MG63 (cell line): ENCODE results near the gene SH2D6. TPM values are rescaled to one million over a fixed set of nuclear protein-coding genes. Genes with fewer than 3 reads are reported as not detected.
"Not testable (repeated sequence)": the region's sequence is repeated elsewhere in the genome, so short reads cannot be mapped to it uniquely, and the experiment has no call there.

ENCODE experiments used
- DNase-seq: peaks from one replicate; pipeline ENCODE4 v3.0.0-alpha.2; 2020
- H3K27me3 ChIP-seq: fragments of 250-450 bp; sonication (Bioruptor Pico); 2 replicates; pipeline ENCODE4 v1.5.1; 2020; ENCODE audit warnings: mild to moderate bottlenecking, moderate library complexity
- H3K36me3 ChIP-seq: fragments of 250-450 bp; sonication (Bioruptor Pico); 2 replicates; pipeline ENCODE4 v1.5.1; 2020; ENCODE audit warnings: mild to moderate bottlenecking, moderate library complexity
- H3K4me3 ChIP-seq: fragments of 250-450 bp; sonication (Bioruptor Pico); 2 replicates; pipeline ENCODE4 v1.5.1; 2020; ENCODE audit warnings: mild to moderate bottlenecking, moderate library complexity
- H3K9me3 ChIP-seq: fragments of 250-450 bp; sonication (Bioruptor Pico); 2 replicates; pipeline ENCODE4 v1.5.1; 2020; ENCODE audit warnings: mild to moderate bottlenecking, moderate library complexity
- total RNA-seq: library from RNA; depleted of rRNA; stranded (reverse); fragments of >200 nt; shearing (Covaris generic); gene quantifications from 2 replicates; pipeline ENCODE4 v1.2.3, GENCODE V29; 2014; ENCODE audit warnings: low replicate concordance; rRNA removed

Gene SH2D6
- 0.76 and 1.2 TPM in 2 replicates for total RNA-seq

DNA sequence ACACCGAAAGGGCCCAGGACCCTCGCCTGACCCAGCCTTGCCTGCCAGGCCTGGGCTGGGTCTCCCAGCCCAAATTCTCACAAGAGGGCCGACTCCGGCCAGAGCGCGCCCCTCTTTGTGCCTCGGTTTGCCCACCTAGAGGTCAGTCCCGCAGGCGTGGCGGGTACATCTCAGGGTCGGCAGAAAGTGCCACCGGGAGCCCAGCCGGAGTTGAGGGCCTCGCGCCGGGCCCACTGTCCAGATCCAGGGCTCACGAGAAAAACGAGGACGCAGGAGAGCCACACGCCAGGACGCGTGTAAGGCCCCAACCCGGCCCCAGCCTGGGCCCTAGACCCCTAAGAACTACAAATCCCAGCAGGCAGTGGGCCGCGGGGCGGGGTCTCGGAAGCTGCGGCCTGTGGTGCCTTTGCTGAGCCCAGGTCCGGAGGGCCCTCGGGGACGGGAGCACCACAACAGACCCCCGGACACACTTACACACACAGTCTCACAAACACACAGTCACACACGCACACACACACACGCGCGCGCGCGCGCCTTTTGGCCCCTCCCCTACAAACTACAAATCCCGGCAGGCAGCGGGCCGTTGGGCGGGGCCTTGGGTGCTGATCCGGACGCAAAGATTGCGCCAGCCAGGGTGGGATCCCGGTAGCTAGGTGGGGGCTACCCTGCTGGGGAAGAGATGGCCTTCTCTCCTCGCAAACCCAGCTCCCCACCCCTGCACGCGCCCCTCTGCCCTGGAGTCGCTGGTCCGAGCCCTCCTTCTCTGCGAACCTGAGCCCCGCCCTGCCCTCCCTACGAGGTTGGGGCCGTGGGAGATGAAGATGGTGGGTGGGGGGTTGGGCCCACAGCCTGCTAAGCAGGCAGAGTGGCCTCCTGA lies at the start of gene SH2D6:
TSS of gene SH2D6 (plus strand) at position 583 of the 877 bp plus-strand sequence. CDS start 10,752 bp downstream, outside the sequence.
- DNase-seq: peak; percentile 90

GRCh38 chr2:85368921-85369320 lies 49.6 kb upstream of the SH2D6 start:
- Histone ChIP-seq H3K36me3 (peaks cover 10% of the 10 kb centered on the region), H3K9me3 (no peaks in the 10 kb centered on the region), H3K4me3 (no peak overlapping the region), H3K27me3 (no peaks in the 10 kb centered on the region)
- DNase-seq: no peak

More for the DNA sequence above, at the start of gene SH2D6:
- no peaks in the 10 kb centered on the region for H3K27me3 ChIP-seq
- peak within 1 kb of the TSS; percentile 60 for H3K4me3 ChIP-seq
- H3K36me3 ChIP-seq: no peaks in the 10 kb centered on the region
- no peaks in the 10 kb centered on the region for H3K9me3 ChIP-seq

DNA sequence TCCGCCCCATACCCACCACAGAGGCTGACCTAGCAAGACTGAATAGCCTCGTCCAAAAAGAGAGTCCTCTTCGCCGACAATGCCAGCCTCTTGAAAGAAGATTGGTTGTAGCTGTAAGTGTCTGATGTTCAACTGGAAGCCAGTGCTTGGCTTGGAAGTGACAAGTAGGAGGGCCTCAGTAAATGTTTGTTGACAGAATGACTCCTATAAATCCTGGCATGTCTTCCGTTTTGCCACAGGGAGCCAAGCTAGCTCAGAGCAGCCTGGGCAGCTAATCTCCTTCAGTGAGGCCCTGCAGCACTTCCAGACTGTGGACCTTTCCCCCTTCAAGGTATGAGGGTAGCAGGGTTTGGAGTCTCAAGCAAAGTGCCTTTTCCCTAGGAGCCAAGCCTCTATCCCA lies 49.0 kb upstream of the SH2D6 start:
- Histone ChIP-seq H3K9me3 (no peaks in the 10 kb centered on the region), H3K27me3 (no peaks in the 10 kb centered on the region), H3K36me3 (peaks cover 10% of the 10 kb centered on the region), H3K4me3 (no peak overlapping the region)
- peak; percentile 72 for DNase-seq

GRCh38 chr2:85371045-85371444 lies 47.5 kb upstream of the SH2D6 start:
- peaks cover 10% of the 10 kb centered on the region for H3K36me3 ChIP-seq
- no peak for DNase-seq
- H3K9me3 ChIP-seq: no peaks in the 10 kb centered on the region
- H3K27me3 ChIP-seq: no peaks in the 10 kb centered on the region
- no peak overlapping the region for H3K4me3 ChIP-seq

GRCh38 chr2:85376291-85377065 lies 42.0 kb upstream of the SH2D6 start:
- Histone ChIP-seq H3K4me3 (no peak overlapping the region), H3K36me3 (peaks cover 13% of the 10 kb centered on the region), H3K9me3 (no peaks in the 10 kb centered on the region), H3K27me3 (no peaks in the 10 kb centered on the region)
- no peak for DNase-seq

- no peaks in the 10 kb centered on the region for H3K27me3 ChIP-seq
- no peak overlapping the region for H3K4me3 ChIP-seq
- DNase-seq: no peak
- peaks cover 13% of the 10 kb centered on the region for H3K36me3 ChIP-seq
- no peaks in the 10 kb centered on the region for H3K9me3 ChIP-seq
Measured at GRCh38 chr2:85377083-85377482, 41.4 kb upstream of the SH2D6 start.

DNA sequence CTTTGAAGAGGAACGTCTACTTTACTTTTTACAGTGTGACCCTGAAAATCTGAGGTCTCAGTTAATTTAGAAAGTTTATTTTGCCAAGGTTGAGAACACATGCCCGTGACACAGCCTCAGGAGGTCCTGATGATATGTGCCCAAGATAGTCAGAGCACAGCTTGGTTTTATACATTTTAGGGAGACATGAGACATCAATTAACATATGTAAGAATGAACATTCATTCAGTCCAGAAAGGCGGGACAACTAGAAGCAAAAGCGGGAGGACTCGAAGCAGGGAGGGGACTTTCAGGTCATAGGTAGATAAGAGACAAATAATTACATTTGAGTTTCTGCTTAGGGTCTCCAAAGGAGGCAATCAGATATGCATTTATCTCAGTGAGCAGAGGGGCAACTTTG lies 40.3 kb upstream of the SH2D6 start:
- H3K9me3 ChIP-seq: no peaks in the 10 kb centered on the region
- no peak overlapping the region for H3K4me3 ChIP-seq
- peaks cover 10% of the 10 kb centered on the region for H3K36me3 ChIP-seq
- no peak for DNase-seq
- H3K27me3 ChIP-seq: no peaks in the 10 kb centered on the region

- no peaks in the 10 kb centered on the region for H3K27me3 ChIP-seq
- peaks cover 12% of the 10 kb centered on the region for H3K36me3 ChIP-seq
- DNase-seq: no peak
- H3K9me3 ChIP-seq: no peaks in the 10 kb centered on the region
- no peak overlapping the region for H3K4me3 ChIP-seq
Measured at GRCh38 chr2:85380048-85380447, 38.5 kb upstream of the SH2D6 start.

DNA sequence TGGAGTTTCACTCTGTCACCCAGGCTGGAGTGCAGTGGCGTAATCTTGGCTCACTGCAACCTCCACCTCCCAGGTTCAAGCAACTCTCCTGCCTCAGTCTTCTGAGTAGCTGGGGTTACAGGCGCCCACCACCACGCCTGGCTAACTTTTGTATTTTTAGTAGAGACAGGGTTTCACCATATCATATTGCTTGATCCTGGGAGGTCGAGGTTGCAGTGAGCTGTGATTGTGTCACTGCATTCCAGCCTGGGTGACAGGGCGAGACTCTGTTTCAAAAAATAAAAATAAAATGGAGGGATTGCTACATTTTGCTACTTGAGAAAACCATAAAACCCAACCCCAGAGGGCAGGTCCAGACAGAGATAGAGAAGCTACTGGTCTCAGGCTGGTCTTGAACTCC lies 35.4 kb upstream of the SH2D6 start:
- not testable (repeated sequence) for H3K9me3 ChIP-seq, DNase-seq, H3K27me3 ChIP-seq, H3K4me3 ChIP-seq
- H3K36me3 ChIP-seq: peaks cover 15% of the 10 kb centered on the region

GRCh38 chr2:85383850-85384249 lies 34.7 kb upstream of the SH2D6 start:
- Histone ChIP-seq H3K36me3 (peaks cover 18% of the 10 kb centered on the region), H3K27me3 (no peaks in the 10 kb centered on the region), H3K4me3 (no peak overlapping the region), H3K9me3 (no peaks in the 10 kb centered on the region)
- DNase-seq: no peak

DNA sequence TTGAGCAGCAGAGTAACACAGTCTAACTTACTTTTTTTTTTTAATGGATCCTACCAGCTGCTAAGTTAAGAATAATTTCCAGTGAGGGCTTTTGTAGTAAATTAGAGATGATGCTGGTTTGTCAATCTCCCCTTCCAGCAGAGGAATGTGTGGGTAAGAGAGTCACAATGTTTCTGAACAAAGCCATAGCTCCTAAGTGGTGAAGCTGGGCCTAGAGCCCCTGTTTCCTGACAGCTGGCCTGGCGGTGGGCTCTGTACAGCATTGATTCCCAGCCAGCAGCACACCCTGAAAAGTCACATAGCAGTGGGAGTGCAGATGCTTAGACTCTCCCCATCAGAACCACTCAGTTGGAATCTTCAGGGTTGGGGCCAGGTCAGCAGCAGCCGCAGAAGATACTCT lies 32.8 kb upstream of the SH2D6 start:
- Histone ChIP-seq H3K4me3 (no peak overlapping the region), H3K9me3 (no peaks in the 10 kb centered on the region), H3K36me3 (peaks cover 25% of the 10 kb centered on the region), H3K27me3 (no peaks in the 10 kb centered on the region)
- DNase-seq: no peak

DNA sequence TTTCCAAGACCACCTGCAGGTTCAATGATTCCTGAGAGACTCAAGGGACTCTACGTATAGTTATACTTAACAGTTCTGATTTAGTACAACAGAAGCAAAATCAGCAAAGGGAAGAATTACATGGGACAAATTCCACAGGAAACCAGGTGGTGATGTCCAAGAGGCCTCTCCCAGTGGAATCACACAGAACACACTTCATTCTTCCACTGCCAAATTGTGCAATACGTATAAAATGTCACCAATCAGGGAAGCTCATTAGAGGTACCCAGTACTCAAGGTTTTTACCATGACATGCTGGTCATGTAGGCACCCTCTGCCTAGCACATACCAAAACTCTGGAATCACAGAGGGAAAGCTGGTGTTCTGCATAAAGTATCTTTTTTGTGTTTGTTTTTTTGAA lies 30.8 kb upstream of the SH2D6 start:
- Histone ChIP-seq H3K9me3 (no peaks in the 10 kb centered on the region), H3K36me3 (peaks cover 42% of the 10 kb centered on the region), H3K4me3 (no peak overlapping the region), H3K27me3 (no peaks in the 10 kb centered on the region)
- DNase-seq: no peak

- Histone ChIP-seq H3K27me3 (no peaks in the 10 kb centered on the region), H3K36me3 (peaks cover 51% of the 10 kb centered on the region), H3K9me3 (no peaks in the 10 kb centered on the region), H3K4me3 (no peak overlapping the region)
- DNase-seq: no peak
Measured at GRCh38 chr2:85388878-85389538, 29.5 kb upstream of the SH2D6 start.

GRCh38 chr2:85390941-85391669 lies 27.4 kb upstream of the SH2D6 start:
- peak; percentile 47 for DNase-seq
- no peaks in the 10 kb centered on the region for H3K27me3 ChIP-seq

DNA sequence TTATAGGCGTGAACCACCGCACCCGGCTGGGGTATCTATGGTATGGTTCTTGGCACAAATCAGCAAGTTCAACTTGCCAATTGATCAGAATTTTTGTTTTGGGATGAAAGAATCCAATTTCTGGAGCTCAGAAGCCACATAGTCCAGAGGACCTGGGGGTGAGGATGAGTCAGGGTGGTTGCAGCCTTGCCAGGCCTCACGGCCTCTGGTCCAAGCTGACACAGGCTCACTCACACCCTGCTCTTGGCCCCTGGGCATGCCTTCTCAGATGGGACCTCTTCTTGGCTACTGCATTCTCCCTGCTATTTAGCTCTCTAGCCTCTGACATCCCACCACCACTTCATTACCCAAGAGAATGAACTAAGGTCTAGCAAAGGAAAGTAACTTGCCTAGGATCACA lies 24.7 kb upstream of the SH2D6 start:
- no peak overlapping the region for H3K4me3 ChIP-seq
- H3K36me3 ChIP-seq: peaks cover 80% of the 10 kb centered on the region
- no peaks in the 10 kb centered on the region for H3K27me3 ChIP-seq
- DNase-seq: peak; percentile 90
- H3K9me3 ChIP-seq: no peaks in the 10 kb centered on the region

More at GRCh38 chr2:85390941-85391669, 27.4 kb upstream of the SH2D6 start:
- H3K9me3 ChIP-seq: no peaks in the 10 kb centered on the region
- H3K4me3 ChIP-seq: no peak overlapping the region
- peaks cover 64% of the 10 kb centered on the region for H3K36me3 ChIP-seq

- DNase-seq: peak; percentile 47
- Histone ChIP-seq H3K4me3 (no peak overlapping the region), H3K36me3 (peaks cover 81% of the 10 kb centered on the region), H3K27me3 (no peaks in the 10 kb centered on the region), H3K9me3 (no peaks in the 10 kb centered on the region)
Measured at GRCh38 chr2:85394261-85394681, 24.2 kb upstream of the SH2D6 start.
